Calu3 (cell line): ENCODE data around the gene DAPK2. TPM values are rescaled to one million over a fixed set of nuclear protein-coding genes. Genes with fewer than 3 reads are reported as not detected.
A peak's percentile ranks its signal among the peaks of the same experiment; 100 is the strongest.

Experiments
- BruUV-seq: library from RNA; stranded (reverse); fragments of 400-500 nt; replicated peaks from 2 replicates; lab custom pipeline; 2021; lab: Mats Ljungman, UMichigan
- CTCF ChIA-PET: fragments of 300-600 bp; sonication (Branson Sonifier 250); formaldehyde crosslinking; loops from one replicate; lab custom pipeline; 2022; ENCODE audit warnings: antibody characterized with exemption; lab: Charles Lee
- DNase-seq: peaks from one replicate; pipeline ENCODE4 v3.0.0; 2022
- H3K27ac Mint-ChIP-seq: one replicate; pipeline ENCODE4 v1.8.0; 2022; ENCODE audit warnings: mixed read lengths; ENCODE audit not compliant: unreplicated experiment
- H3K27me3 Mint-ChIP-seq: one replicate; pipeline ENCODE4 v1.8.0; 2022; ENCODE audit warnings: mixed read lengths; ENCODE audit not compliant: unreplicated experiment
- H3K36me3 Mint-ChIP-seq: one replicate; pipeline ENCODE4 v1.8.0; 2022; ENCODE audit warnings: mild to moderate bottlenecking, moderate library complexity, mixed read lengths; ENCODE audit not compliant: insufficient read depth, unreplicated experiment
- H3K4me1 Mint-ChIP-seq: one replicate; pipeline ENCODE4 v1.8.0; 2022; ENCODE audit warnings: mild to moderate bottlenecking, low read depth, mixed read lengths; ENCODE audit not compliant: unreplicated experiment
- H3K4me3 Mint-ChIP-seq: one replicate; pipeline ENCODE4 v1.8.0; 2022; ENCODE audit warnings: mild to moderate bottlenecking, low read depth, moderate library complexity, mixed read lengths; ENCODE audit not compliant: unreplicated experiment
- H3K9me3 Mint-ChIP-seq: one replicate; pipeline ENCODE4 v1.8.0; 2022; ENCODE audit warnings: low read depth, mixed read lengths; ENCODE audit not compliant: unreplicated experiment
- CTCF ChIP-seq: fragments of 200-600 bp; IDR thresholded peaks from one replicate; pipeline ENCODE4 v1.8.0; 2022; ENCODE audit warnings: antibody characterized with exemption; ENCODE audit not compliant: unreplicated experiment
- intact Hi-C: fragments of 100-400 bp; cut with micrococcal nuclease; formaldehyde crosslinking; loops from one replicate; pipeline ENCODE4 v1.10.0; 2022; ENCODE audit not compliant: unreplicated experiment
- total RNA-seq: library from RNA; stranded (reverse); gene quantifications from 2 replicates; pipeline ENCODE4 v1.2.3, GENCODE V29; 2022

Gene DAPK2
- total RNA-seq, 1 experiment from 2014 or later, result 1.1 TPM

- CTCF ChIA-PET, result interaction anchor here (0.8 kb wide), 1 partner anchor 103 kb away, joined by 3 read pairs; no protein-coding TSS in a partner anchor
- no TSS peak for BruUV-seq
- no peaks in the 10 kb centered on the region for H3K4me1 Mint-ChIP-seq
- no peak for DNase-seq
- no peak for TF ChIP-seq CTCF
- intact Hi-C loops, result no loop called here
- H3K27me3 Mint-ChIP-seq, result peaks cover 56% of the 10 kb centered on the region
- no peaks in the 10 kb centered on the region for H3K36me3 Mint-ChIP-seq
- H3K27ac Mint-ChIP-seq, result no peak overlapping the region
- no peak overlapping the region for H3K4me3 Mint-ChIP-seq
- H3K9me3 Mint-ChIP-seq, result no peaks in the 10 kb centered on the region
Measured at GRCh38 chr15:64048781-64049460, 2.6 kb upstream of the DAPK2 start.

GRCh38 chr15:64045774-64046420 lies 388 bp downstream of the DAPK2 start:
- H3K27me3 Mint-ChIP-seq, result peaks cover 86% of the 10 kb centered on the region

GRCh38 chr15:64045101-64045435 lies 1.2 kb downstream of the DAPK2 start:
- Mint-ChIP-seq H3K9me3 (no peaks in the 10 kb centered on the region), H3K4me3 (no peak overlapping the region), H3K36me3 (no peaks in the 10 kb centered on the region), H3K27ac (no peak overlapping the region), H3K4me1 (no peaks in the 10 kb centered on the region), H3K27me3 (peaks cover 90% of the 10 kb centered on the region)
- no TSS peak for BruUV-seq
- no peak for DNase-seq
- CTCF ChIA-PET, result interaction anchor here (1.1 to 3.2 kb wide), 2 partner anchors 100 to 293 kb away, joined by 3 to 39 read pairs; no protein-coding TSS in a partner anchor
- TF ChIP-seq CTCF, result no peak
- intact Hi-C loops, result no loop called here

More at GRCh38 chr15:64045774-64046420, 388 bp downstream of the DAPK2 start:
- no peaks in the 10 kb centered on the region for H3K4me1 Mint-ChIP-seq
- H3K4me3 Mint-ChIP-seq, result peak overlapping the region; percentile 59
- intact Hi-C loops, result loop anchor here (1.0 kb wide), 1 partner anchor 101 kb away; no protein-coding TSS in a partner anchor
- no peak for TF ChIP-seq CTCF
- no TSS peak for BruUV-seq
- no peaks in the 10 kb centered on the region for H3K36me3 Mint-ChIP-seq
- DNase-seq, result no peak
- no peak overlapping the region for H3K27ac Mint-ChIP-seq
- CTCF ChIA-PET, result interaction anchor here (0.5 to 3.2 kb wide), 16 partner anchors 9 to 622 kb away, joined by 3 to 39 read pairs (median 4); no protein-coding TSS in a partner anchor
- H3K9me3 Mint-ChIP-seq, result no peaks in the 10 kb centered on the region

- H3K9me3 Mint-ChIP-seq, result no peaks in the 10 kb centered on the region
- intact Hi-C loops, result no loop called here
Measured at GRCh38 chr15:64044300-64045100, 1.8 kb downstream of the DAPK2 start.

More at GRCh38 chr15:64044300-64045100, 1.8 kb downstream of the DAPK2 start:
- no peak for DNase-seq
- H3K27ac Mint-ChIP-seq, result no peak overlapping the region
- no peak overlapping the region for H3K4me3 Mint-ChIP-seq
- H3K4me1 Mint-ChIP-seq, result no peaks in the 10 kb centered on the region
- no peak for TF ChIP-seq CTCF
- H3K36me3 Mint-ChIP-seq, result no peaks in the 10 kb centered on the region
- peaks cover 90% of the 10 kb centered on the region for H3K27me3 Mint-ChIP-seq
- CTCF ChIA-PET, result interaction anchor here (1.1 to 3.2 kb wide), 2 partner anchors 100 to 292 kb away, joined by 3 to 39 read pairs; no protein-coding TSS in a partner anchor
- BruUV-seq, result no TSS peak
